Large intestine (tissue), 3 donors: ENCODE measurements around the gene CADM1. TPM values are rescaled to one million over a fixed set of nuclear protein-coding genes. Genes with fewer than 3 reads are reported as not detected.

Experiments used
- DNase-seq, 2 donors: peaks; one replicate each; pipeline versions ENCODE4 v3.0.0 to v3.0.0-alpha.2; 2013
- H3K27ac ChIP-seq: one replicate; pipeline ENCODE4 v1.5.1; 2013; ENCODE audit warnings: low read length
- H3K27me3 ChIP-seq: 2 replicates; pipeline ENCODE4 v1.6.1; 2013; ENCODE audit warnings: low read length; ENCODE audit not compliant: control insufficient read depth, insufficient read depth
- H3K36me3 ChIP-seq: 2 replicates; pipeline ENCODE4 v1.6.1; 2013; ENCODE audit warnings: low read length; ENCODE audit not compliant: control insufficient read depth, insufficient read depth
- H3K4me1 ChIP-seq: one replicate; pipeline ENCODE4 v1.6.1; 2013; ENCODE audit warnings: low read length; ENCODE audit not compliant: control insufficient read depth, insufficient read depth
- H3K4me3 ChIP-seq: one replicate; pipeline ENCODE4 v1.5.1; 2013; ENCODE audit warnings: low read length
- H3K9me3 ChIP-seq: one replicate; pipeline ENCODE4 v1.6.1; 2013; ENCODE audit warnings: mild to moderate bottlenecking, low read depth, low read length, moderate library complexity; ENCODE audit not compliant: control insufficient read depth
- WGBS: methylation state at CpG from one replicate; pipeline ENCODE4 v1.1.5; 2013; ENCODE audit warnings: low lambda C conversion rate; ENCODE audit not compliant: insufficient coverage; 5-methylcytosine and 5-hydroxymethylcytosine counted together
- polyA plus RNA-seq: library from polyadenylated mRNA; unstranded; fragments of 120-200 nt; gene quantifications from one replicate; pipeline ENCODE4 v1.2.1, GENCODE V29; 2013

The CADM1 gene
- polyA plus RNA-seq, 1 donor, result 32.7 TPM

DNA sequence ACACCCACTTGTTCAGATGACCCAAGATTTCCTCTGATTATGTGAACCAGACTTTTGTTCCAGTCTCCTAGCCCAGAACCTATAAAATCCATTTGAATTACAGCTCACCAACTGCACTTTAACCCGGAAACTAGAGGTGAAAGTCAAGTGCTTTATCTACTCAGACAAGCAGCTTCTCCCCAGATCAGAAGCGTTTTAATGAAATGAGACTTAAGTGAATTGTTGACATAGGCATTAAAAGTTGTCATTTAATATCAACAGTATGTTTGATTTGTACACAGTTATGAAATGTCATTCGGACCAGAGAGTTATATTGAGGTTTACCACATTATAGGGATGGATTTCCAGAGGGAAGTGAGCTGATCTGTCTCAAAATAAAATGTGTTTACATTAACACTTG, 52.0 kb downstream of the CADM1 start:
- H3K4me3 ChIP-seq, result no peak overlapping the region
- no peaks in the 10 kb centered on the region for H3K36me3 ChIP-seq
- peaks cover 2% of the 10 kb centered on the region for H3K27me3 ChIP-seq
- no peaks in the 10 kb centered on the region for H3K9me3 ChIP-seq
- peaks cover 6% of the 10 kb centered on the region for H3K4me1 ChIP-seq
- no peak overlapping the region for H3K27ac ChIP-seq
- DNase-seq, result peak; percentile 13 to 60
- no CpG with 5 or more reads among the region's 3 CpGs for WGBS

DNA sequence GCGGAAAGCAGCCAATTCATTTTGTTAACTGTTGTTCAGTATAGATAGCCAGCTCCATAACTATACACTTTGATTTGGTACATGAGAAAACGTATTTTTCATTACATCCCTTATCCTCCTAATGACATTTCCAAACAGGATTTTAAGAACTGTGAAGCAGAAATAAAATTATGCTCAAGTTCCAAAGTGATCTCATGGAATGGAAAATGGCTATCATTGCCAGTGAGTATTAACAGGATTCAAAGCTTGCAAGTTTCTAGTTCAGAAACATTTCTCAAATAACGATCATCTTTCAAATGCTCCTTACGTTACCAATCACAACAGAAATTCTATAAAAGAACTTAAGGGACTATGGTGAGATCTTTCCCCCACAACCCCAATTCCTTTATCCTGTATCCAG, 53.7 kb downstream of the CADM1 start:
- H3K4me3 ChIP-seq, result no peak overlapping the region
- peaks cover under 1% of the 10 kb centered on the region for H3K27me3 ChIP-seq
- no peak overlapping the region for H3K27ac ChIP-seq
- peaks cover 6% of the 10 kb centered on the region for H3K4me1 ChIP-seq
- no peaks in the 10 kb centered on the region for H3K36me3 ChIP-seq
- no peaks in the 10 kb centered on the region for H3K9me3 ChIP-seq
- no peak for DNase-seq
- 94% methylated on average over 2 of the region's 4 CpGs for WGBS

DNA sequence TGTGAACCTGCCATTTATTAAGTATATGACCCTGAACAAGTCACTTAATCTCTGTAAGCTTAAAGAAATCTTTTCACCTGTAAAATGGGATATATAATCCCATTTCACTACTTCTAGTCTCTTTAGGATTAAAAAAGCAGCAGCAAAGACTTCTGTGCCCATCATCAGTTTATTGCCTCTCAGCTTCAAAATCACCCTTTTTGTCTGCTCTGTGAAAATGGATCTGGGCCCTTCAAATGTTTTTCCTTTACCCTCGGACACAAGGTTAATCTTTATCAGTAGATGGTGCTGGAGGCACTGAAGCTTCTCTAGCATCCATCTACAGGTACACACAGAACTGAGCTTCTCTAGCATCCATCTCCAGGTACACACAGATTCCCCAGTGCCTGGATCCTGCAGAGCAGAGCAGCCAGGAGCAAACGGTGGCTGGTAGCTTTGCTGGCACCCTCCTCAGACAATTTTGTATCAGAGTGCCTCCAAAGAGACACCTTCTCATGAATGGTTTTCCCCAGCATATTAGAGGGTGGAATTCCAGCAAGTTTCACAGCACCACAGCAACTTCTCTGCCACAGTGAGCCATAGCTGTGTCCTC, 56.8 kb downstream of the CADM1 start:
- DNase-seq, result no peak
- no peak overlapping the region for H3K27ac ChIP-seq
- WGBS, result no CpG with 5 or more reads among the region's 2 CpGs
- no peaks in the 10 kb centered on the region for H3K27me3 ChIP-seq
- H3K4me3 ChIP-seq, result no peak overlapping the region
- no peaks in the 10 kb centered on the region for H3K36me3 ChIP-seq
- H3K4me1 ChIP-seq, result peaks cover 4% of the 10 kb centered on the region
- H3K9me3 ChIP-seq, result no peaks in the 10 kb centered on the region

DNA sequence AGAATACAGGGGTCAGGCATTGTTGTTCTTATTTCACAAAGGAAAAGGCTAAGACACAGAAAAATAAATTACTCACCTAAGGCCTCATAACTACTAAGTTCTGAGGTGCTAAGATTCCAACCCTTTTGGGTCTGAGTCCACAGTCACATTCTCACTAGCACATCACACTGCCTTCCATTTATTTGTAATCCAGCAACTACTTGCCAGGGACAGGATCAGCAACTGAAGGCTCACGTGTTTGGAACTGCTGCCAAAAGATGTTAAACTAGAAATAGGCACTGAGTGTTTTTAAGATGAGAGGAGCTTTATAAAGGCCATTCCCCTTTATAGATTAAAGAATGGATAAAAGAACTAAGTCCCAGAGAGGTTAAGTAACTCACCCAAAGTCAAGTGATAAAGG, 58.0 kb downstream of the CADM1 start:
- H3K4me1 ChIP-seq, result no peaks in the 10 kb centered on the region
- H3K27me3 ChIP-seq, result no peaks in the 10 kb centered on the region
- H3K9me3 ChIP-seq, result no peaks in the 10 kb centered on the region
- H3K36me3 ChIP-seq, result no peaks in the 10 kb centered on the region
- DNase-seq, result no peak
- no peak overlapping the region for H3K4me3 ChIP-seq
- no CpG with 5 or more reads among the region's 1 CpG for WGBS
- no peak overlapping the region for H3K27ac ChIP-seq

DNA sequence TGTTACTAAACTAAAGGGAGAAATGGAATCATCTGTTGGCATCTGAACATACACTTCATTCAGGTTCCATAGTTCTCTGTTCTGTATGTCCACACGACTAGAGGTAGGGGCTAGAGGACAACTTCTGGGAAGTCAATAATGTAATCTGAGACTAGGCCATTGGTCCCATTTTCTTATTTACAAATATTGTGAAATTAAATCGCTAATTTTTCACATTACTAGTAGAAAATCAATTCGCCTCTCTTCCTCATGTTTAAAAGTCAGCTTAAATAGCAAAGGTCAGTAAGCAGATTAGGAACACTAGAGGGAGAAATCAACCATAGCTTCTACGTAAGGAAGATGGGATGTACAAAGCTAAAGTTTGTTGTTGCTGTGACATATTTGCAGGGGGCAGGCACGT, 59.7 kb downstream of the CADM1 start:
- Histone ChIP-seq H3K9me3 (no peaks in the 10 kb centered on the region), H3K4me1 (no peaks in the 10 kb centered on the region)

DNA sequence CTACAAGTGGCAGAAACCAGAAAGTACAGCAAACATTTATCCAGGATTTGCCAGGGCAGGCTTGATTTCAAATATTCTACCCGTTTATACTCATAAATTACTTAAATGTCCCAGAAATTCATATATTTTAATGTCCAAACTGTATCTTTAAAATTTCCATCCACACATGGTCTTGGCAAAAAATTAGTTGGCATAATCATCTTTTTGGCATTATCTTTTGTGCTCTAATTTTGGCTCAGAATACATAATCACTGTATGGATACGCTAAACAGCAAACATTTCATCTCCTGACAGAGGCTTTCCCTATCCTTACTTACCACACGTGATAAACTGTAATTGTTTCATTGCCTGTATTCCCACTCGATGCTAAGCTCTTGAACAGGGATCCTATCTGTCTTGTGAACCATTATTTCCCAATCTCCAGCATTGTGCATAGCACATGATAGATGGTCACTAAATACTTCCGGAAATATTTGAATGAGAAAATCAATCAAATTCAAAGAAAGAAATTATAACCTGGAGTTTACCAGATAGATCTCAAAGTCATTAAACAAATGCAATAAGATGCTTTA, 64.2 kb downstream of the CADM1 start:
- Histone ChIP-seq H3K4me3 (no peak overlapping the region), H3K9me3 (no peaks in the 10 kb centered on the region)
- 80% methylated on average over 2 of the region's 5 CpGs for WGBS

More for the DNA sequence above, 59.7 kb downstream of the CADM1 start:
- Histone ChIP-seq H3K36me3 (no peaks in the 10 kb centered on the region), H3K27me3 (no peaks in the 10 kb centered on the region), H3K4me3 (no peak overlapping the region), H3K27ac (no peak overlapping the region)
- DNase-seq, result no peak
- 80% methylated on average over 1 of the region's 5 CpGs for WGBS

DNA sequence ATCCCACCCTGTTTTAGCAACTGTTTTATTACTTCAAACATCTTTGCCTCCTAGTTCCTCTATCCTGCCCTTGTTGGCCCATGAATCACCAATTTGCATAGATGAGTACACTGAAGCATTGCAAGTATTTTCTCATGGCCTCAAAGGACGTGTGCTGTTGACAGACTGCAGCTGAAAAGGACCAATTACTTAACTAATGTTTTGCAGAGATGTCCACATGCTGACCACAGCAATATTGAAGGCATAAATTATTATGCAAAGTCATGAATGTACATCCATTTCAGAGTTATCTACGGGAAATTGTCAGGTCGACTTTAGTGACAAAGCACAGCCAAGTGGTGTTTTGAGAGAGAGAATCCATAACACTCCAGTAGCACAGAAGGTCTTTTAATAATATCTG, 64.8 kb downstream of the CADM1 start:
- Histone ChIP-seq H3K4me3 (no peak overlapping the region), H3K36me3 (no peaks in the 10 kb centered on the region), H3K27me3 (no peaks in the 10 kb centered on the region), H3K4me1 (no peaks in the 10 kb centered on the region), H3K9me3 (no peaks in the 10 kb centered on the region), H3K27ac (no peak overlapping the region)
- DNase-seq, result no peak
- WGBS, result no CpG with 5 or more reads among the region's 3 CpGs

More for the DNA sequence above, 64.2 kb downstream of the CADM1 start:
- Histone ChIP-seq H3K27me3 (no peaks in the 10 kb centered on the region), H3K27ac (no peak overlapping the region), H3K4me1 (no peaks in the 10 kb centered on the region), H3K36me3 (no peaks in the 10 kb centered on the region)
- DNase-seq, result no peak

DNA sequence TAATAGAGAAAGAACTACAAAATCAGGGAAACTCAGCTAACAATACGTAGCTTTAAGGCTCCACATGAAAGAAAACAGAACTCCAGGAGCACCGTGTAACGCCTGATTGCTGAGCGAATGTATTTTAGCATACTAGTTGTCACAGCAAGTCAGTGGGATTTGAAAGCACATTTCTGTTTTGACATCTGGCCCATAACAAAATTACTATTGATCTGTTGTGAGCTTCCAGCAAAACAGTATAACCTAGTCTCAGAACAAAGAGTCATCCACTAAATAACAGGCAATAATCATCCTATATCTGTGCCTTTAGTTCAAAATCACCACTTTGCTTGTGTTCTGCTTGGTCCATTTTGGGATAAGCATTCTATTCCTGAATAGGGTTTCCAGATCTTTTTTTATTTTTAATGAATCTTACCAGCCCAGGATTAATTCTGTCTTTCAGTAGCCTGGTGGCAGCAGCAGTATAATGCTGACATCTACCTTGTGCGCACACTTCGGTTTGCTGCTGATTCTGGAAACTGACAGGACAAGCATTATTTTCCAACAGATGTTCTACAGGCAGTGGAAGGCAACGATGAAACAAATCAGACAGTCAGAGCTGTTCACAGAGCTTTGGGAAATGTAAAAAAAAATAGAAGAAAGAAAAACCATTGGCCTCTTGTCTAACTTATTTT, 66.2 kb downstream of the CADM1 start:
- 89% methylated on average over 3 of the region's 7 CpGs for WGBS
- H3K4me1 ChIP-seq, result no peaks in the 10 kb centered on the region
- no peak for DNase-seq
- no peak overlapping the region for H3K27ac ChIP-seq
- H3K27me3 ChIP-seq, result no peaks in the 10 kb centered on the region
- H3K9me3 ChIP-seq, result no peaks in the 10 kb centered on the region
- no peaks in the 10 kb centered on the region for H3K36me3 ChIP-seq
- H3K4me3 ChIP-seq, result no peak overlapping the region

DNA sequence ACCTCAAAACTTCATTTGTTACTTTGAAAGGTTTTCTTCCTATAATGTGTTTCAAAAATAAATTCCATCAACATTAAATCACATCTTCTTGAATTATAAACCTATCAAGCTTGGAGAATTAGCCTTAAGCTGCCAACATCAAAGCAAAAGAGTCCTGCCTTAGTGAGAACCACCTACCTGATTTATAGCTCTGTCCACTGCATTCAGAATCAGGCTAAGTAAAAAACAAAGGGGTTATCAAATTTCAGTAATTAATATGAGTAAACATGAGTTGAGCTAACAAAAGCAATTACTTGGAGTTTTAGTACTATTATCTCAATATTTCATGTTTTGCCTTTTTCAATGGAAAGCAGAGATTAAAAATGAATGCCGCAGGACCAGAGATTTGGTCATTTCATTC, 73.9 kb downstream of the CADM1 start:
- 100% methylated on average over 1 of the region's 1 CpG for WGBS
- Histone ChIP-seq H3K27me3 (no peaks in the 10 kb centered on the region), H3K4me3 (no peak overlapping the region), H3K9me3 (no peaks in the 10 kb centered on the region), H3K4me1 (no peaks in the 10 kb centered on the region), H3K36me3 (no peaks in the 10 kb centered on the region), H3K27ac (no peak overlapping the region)
- DNase-seq, result no peak

DNA sequence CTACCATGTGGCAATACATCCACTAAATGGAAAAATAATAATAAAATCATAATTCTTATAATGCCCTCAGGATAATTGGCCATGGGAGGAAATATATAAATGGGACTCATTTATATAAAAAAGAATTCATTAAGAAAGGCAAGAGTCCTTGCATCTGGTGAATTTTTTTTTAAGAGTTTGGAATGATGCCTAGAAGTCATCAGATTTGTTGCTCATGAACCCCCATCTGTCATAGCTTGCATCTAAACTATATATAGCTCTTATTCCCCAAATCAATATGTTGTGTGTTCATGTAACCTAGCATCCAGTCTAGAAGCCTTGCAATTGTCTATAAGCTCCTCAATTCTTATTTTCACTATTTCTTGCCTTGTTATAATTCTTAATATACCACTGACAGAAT, 75.9 kb downstream of the CADM1 start:
- no peak for DNase-seq
- H3K9me3 ChIP-seq, result no peaks in the 10 kb centered on the region
- no peaks in the 10 kb centered on the region for H3K4me1 ChIP-seq
- H3K27me3 ChIP-seq, result no peaks in the 10 kb centered on the region
- H3K36me3 ChIP-seq, result no peaks in the 10 kb centered on the region
- H3K4me3 ChIP-seq, result no peak overlapping the region
- H3K27ac ChIP-seq, result no peak overlapping the region

DNA sequence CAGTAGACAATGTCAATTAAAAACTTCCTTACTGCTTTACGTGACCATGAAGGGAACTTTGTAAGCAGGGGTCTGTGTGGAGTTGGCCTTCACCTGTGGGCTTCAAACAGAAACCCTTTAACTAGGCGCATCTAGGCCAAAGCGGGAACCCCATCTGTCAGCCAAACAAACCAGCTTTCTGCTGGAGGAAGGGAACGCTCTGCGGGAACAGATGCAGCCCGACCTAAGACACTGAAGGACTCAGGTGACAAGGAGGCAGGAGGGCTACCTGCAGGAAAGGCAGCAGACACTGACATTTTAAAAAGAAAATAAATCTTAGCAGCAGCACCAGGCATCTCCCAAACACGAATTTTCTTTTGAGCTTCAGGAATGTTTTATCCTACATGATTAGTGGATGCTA, 78.4 kb downstream of the CADM1 start:
- Histone ChIP-seq H3K36me3 (no peaks in the 10 kb centered on the region), H3K4me3 (no peak overlapping the region), H3K27ac (no peak overlapping the region), H3K9me3 (no peaks in the 10 kb centered on the region), H3K4me1 (no peaks in the 10 kb centered on the region), H3K27me3 (no peaks in the 10 kb centered on the region)
- WGBS, result no CpG with 5 or more reads among the region's 7 CpGs
- no peak for DNase-seq
